A549 (cell line): ENCODE measurements around the gene KCNQ1.

Source experiments
- CTCF ChIP-seq: fragments of >200 bp; sonication (Bioruptor Twin); formaldehyde crosslinking; IDR thresholded peaks from 3 replicates; pipeline ENCODE4 v1.5.1; 2016
- HOXA7 ChIP-seq: fragments of 250-450 bp; sonication (Bioruptor Pico); IDR thresholded peaks from 2 replicates; pipeline ENCODE4 v1.5.0; 2020; ENCODE audit warnings: mild to moderate bottlenecking, moderate library complexity
- MAX ChIP-seq: IDR thresholded peaks from 2 replicates; pipeline ENCODE4 v1.6.1; 2012
- MAZ ChIP-seq: fragments of 150-350 bp; IDR thresholded peaks from 2 replicates; pipeline ENCODE4 v1.6.1; 2014; ENCODE audit warnings: antibody characterized with exemption, low read depth, low read length, borderline replicate concordance
- POLR2A ChIP-seq: IDR thresholded peaks from 2 replicates; pipeline ENCODE4 v1.6.1; 2012; ENCODE audit warnings: mild to moderate bottlenecking, low read length
- TP53 ChIP-seq: fragments of 250-450 bp; sonication (Bioruptor Pico); IDR thresholded peaks from 2 replicates; pipeline ENCODE4 v1.5.0; 2021; ENCODE audit warnings: mild to moderate bottlenecking, moderate library complexity

- TF ChIP-seq POLR2A (no peak), TP53 (CRISPR knock-in tag) (no peak), CTCF (no peak), HOXA7 (no peak), MAZ (no peak), MAX (no peak)
These were observed 258.1 kb downstream of the KCNQ1 start for GRCh38 chr11:2702771-2703362.
